K562 (cell line): Measurements from ENCODE around the gene ATIC. TPM values are rescaled to one million over a fixed set of nuclear protein-coding genes. Genes with fewer than 3 reads are reported as not detected.

Experiments used
- ATAC-seq: fragments of 200-7000 bp; cut with Tn5 transposase; 3 replicates; pipeline ENCODE4 v1.9.1; 2020; ENCODE audit warnings: moderate library complexity
- BruUV-seq: library from RNA; stranded (reverse); fragments of 400-500 nt; replicated peaks from 2 replicates; lab custom pipeline; 2021; lab: Mats Ljungman, UMichigan
- CTCF ChIA-PET: fragments of 300-600 bp; formaldehyde crosslinking; extraction: SDS; loops from one replicate; lab custom pipeline; 2021; ENCODE audit warnings: low intra/inter-chr PET ratio; lab: Yijun Ruan, JAX
- POLR2A ChIA-PET: fragments of 300-600, 350-650 bp; sonication (Branson Sonifier 250); formaldehyde crosslinking; extraction: SDS; loops from one replicate; lab custom pipeline; 2021; ENCODE audit warnings: antibody characterized with exemption, inconsistent platforms; lab: Yijun Ruan, JAX
- DNase-seq, 4 experiments: peaks; one replicate each; pipeline versions ENCODE4 v3.0.0 to v3.0.0-alpha.2; 2011 to 2018; ENCODE audit warnings: low spot score in 3 of 4, mixed read lengths in 3 of 4; ENCODE audit errors: extremely low read depth in 1 of 4
- FAIRE-seq: peaks from 2 replicates; lab custom pipeline; 2011; peaks lifted over from hg19 to GRCh38; lab: Jason Lieb, UNC
- H2AFZ ChIP-seq: 2 replicates; pipeline ENCODE4 v1.6.0; 2011; ENCODE audit warnings: low read depth, low read length, control low read depth, inconsistent platforms
- H3K27ac ChIP-seq: fragments of 200-600 bp; 3 replicates; pipeline ENCODE4 v1.8.0; 2011; ENCODE audit warnings: low read depth, mild to moderate bottlenecking, control low read depth, inconsistent platforms, low read length, moderate library complexity, mixed read lengths; ENCODE audit errors: extremely low read depth
- H3K27me3 ChIP-seq, 2 experiments: fragments of 300-600 bp in 1 of 2; 2 replicates in 1 of 2; 3 replicates in 1 of 2; pipeline versions ENCODE4 v1.6.0 to v1.8.0; 2011; ENCODE audit warnings: inconsistent platforms in 2 of 2, low read length in 2 of 2, mild to moderate bottlenecking in 1 of 2, mixed read lengths in 1 of 2, moderate library complexity in 1 of 2; ENCODE audit not compliant: control insufficient read depth in 2 of 2, insufficient read depth in 2 of 2
- H3K36me3 ChIP-seq: fragments of 300-600 bp; 3 replicates; pipeline ENCODE4 v1.8.0; 2011; ENCODE audit warnings: mild to moderate bottlenecking, low read length, inconsistent platforms; ENCODE audit not compliant: control insufficient read depth, insufficient read depth
- H3K4me1 ChIP-seq, 2 experiments: fragments of 200-600 bp in 1 of 2; replicated peaks in 1 of 2; 2 replicates in 1 of 2; 3 replicates in 1 of 2; pipeline versions ENCODE4 v1.5.1 to v1.8.0; 2011; ENCODE audit warnings: inconsistent platforms in 2 of 2, low read length in 2 of 2, mild to moderate bottlenecking in 1 of 2, mixed read lengths in 1 of 2, moderate library complexity in 1 of 2; ENCODE audit not compliant: control insufficient read depth in 2 of 2, insufficient read depth in 2 of 2
- H3K4me2 ChIP-seq: 2 replicates; pipeline ENCODE4 v1.6.1; 2011; ENCODE audit warnings: low read length, control low read depth, inconsistent platforms, mixed read lengths; ENCODE audit not compliant: insufficient read depth
- H3K4me3 ChIP-seq: fragments of 200-600 bp; sonication (generic), shearing (Covaris generic); 2 replicates; pipeline ENCODE4 v1.5.1; 2016; ENCODE audit warnings: control low read depth, inconsistent platforms
- H3K79me2 ChIP-seq: fragments of 200-600 bp; 3 replicates; pipeline ENCODE4 v1.8.0; 2011; ENCODE audit warnings: low read length, inconsistent platforms; ENCODE audit not compliant: control insufficient read depth, insufficient read depth
- H3K9ac ChIP-seq, 2 experiments: 2 replicates each; pipeline versions ENCODE4 v1.6.0 to v1.6.1; 2011; ENCODE audit warnings: low read depth in 2 of 2, low read length in 2 of 2, control low read depth in 1 of 2, inconsistent platforms in 1 of 2, mild to moderate bottlenecking in 1 of 2, mixed read lengths in 1 of 2; ENCODE audit not compliant: insufficient read depth in 1 of 2
- H3K9me1 ChIP-seq: one replicate; pipeline ENCODE4 v1.6.0; 2011; ENCODE audit warnings: inconsistent platforms, mild to moderate bottlenecking, low read length, moderate library complexity; ENCODE audit not compliant: control insufficient read depth, insufficient read depth
- H3K9me3 ChIP-seq: replicated peaks from 2 replicates; pipeline ENCODE4 v1.5.1; 2011; ENCODE audit warnings: low read depth, low read length, inconsistent platforms; ENCODE audit not compliant: control insufficient read depth, insufficient read depth
- H4K20me1 ChIP-seq: replicated peaks from 2 replicates; pipeline ENCODE4 v1.6.1; 2011; ENCODE audit warnings: low read length, inconsistent platforms, mixed read lengths; ENCODE audit not compliant: control insufficient read depth, insufficient read depth
- BRF2 ChIP-seq: IDR thresholded peaks from 3 replicates; pipeline ENCODE4 v1.6.1; 2011; ENCODE audit warnings: borderline replicate concordance, mild to moderate bottlenecking; ENCODE audit not compliant: insufficient read length, insufficient read depth
- ZNF592 ChIP-seq: fragments of 450-650 bp; IDR thresholded peaks from 2 replicates; pipeline ENCODE4 v1.6.1; 2017; ENCODE audit warnings: antibody characterized with exemption, mild to moderate bottlenecking
- WGBS: fragments of 100-300 bp; shearing (Covaris generic); methylation state at CpG from one replicate; pipeline ENCODE4 v1.1.6; 2016; ENCODE audit warnings: low coverage, mixed read lengths; ENCODE audit not compliant: insufficient coverage; ENCODE audit errors: missing lambda C conversion rate; 5-methylcytosine and 5-hydroxymethylcytosine counted together
- in situ Hi-C: fragments of 300-500 bp; cut with MboI; formaldehyde crosslinking; loops from 4 replicates; pipeline ENCODE4 v1.15.0; 2018; ENCODE audit warnings: inconsistent platforms, mixed read lengths
- intact Hi-C: fragments of 100-400 bp; cut with micrococcal nuclease; formaldehyde crosslinking; loops from 2 replicates; pipeline ENCODE4 v1.14.2; 2022
- polyA plus RNA-seq, 8 experiments: library from polyadenylated mRNA; depleted of rRNA in 4 of 8; stranded (reverse) in 5 of 8; unstranded in 3 of 8; fragments of >200 nt; fragmentation: Nextera tagmentation in 2 of 8; fragmentation: Illumina TruSeq in 1 of 8; extraction: Ambion mirVana in 2 of 8; extraction: Trizol in 1 of 8; gene quantifications; 2 replicates each; pipeline versions ENCODE4 v1.2.1 to v1.2.3, GENCODE V29; 2011 to 2014; ENCODE audit warnings: inconsistent platforms in 1 of 8, missing spikeins in 1 of 8
- total RNA-seq, 7 experiments: library from RNA; depleted of rRNA in 6 of 7; stranded (reverse); fragments of >200 nt in 6 of 7; fragmentation: Illumina TruSeq in 2 of 7; extraction: Trizol in 2 of 7; gene quantifications; 2 replicates each; pipeline versions ENCODE4 v1.2.1 to v1.2.3, GENCODE V29; 2011 to 2021; ENCODE audit warnings: low replicate concordance in 1 of 7

ATIC gene
- total and polyA plus RNA-seq, 9 of the 15 experiments (the other 6 are each of a cell fraction or from before 2014, with no cell fraction given) = 45.6 to 480 (median 212) TPM

- no peak overlapping the region for H3K4me3 ChIP-seq
- ATAC-seq = peak; percentile 37
- TF ChIP-seq ZNF592 (0 out of 2 replicates have a peak, but pooled peaks have one; percentile 19), BRF2 (no peak)
- H3K27me3 ChIP-seq = no peaks in the 10 kb centered on the region
- no peaks in the 10 kb centered on the region for H4K20me1 ChIP-seq
- no TSS peak for BruUV-seq
- no peak for FAIRE-seq
- H3K4me2 ChIP-seq = no peak overlapping the region
- H3K36me3 ChIP-seq = no peaks in the 10 kb centered on the region
- DNase-seq = peak in 2 of 4 experiments; percentile 20 to 27
- H3K27ac ChIP-seq = 0 out of 3 replicates have a peak overlapping the region, but pooled peaks have one; percentile 30
- H3K9me1 ChIP-seq = no peaks in the 10 kb centered on the region
- POLR2A ChIA-PET = no interaction called here
- CTCF ChIA-PET = no interaction called here
- peak overlapping the region; percentile 30 to 68; a peak in 3 of 4 replicates for H3K9ac ChIP-seq
- in situ Hi-C loops (no loop called here), intact Hi-C loops (no loop called here)
- WGBS = 24% methylated on average over 4 of the region's 4 CpGs
- H2AFZ ChIP-seq = peak overlapping the region; percentile 83
- H3K79me2 ChIP-seq = no peaks in the 10 kb centered on the region
- peaks cover 2% of the 10 kb centered on the region; the same call in 1 of the 2 replicates for H3K9me3 ChIP-seq
- H3K4me1 ChIP-seq = peaks cover 19 to 27% of the 10 kb centered on the region in 2 experiments; a peak in 4 of 5 replicates
Measured at GRCh38 chr2:215293879-215294278, 18.0 kb upstream of the ATIC start.
